NCI-H1930 (cell line): ENCODE data around the gene IFITM5.
"Not testable (repeated sequence)": the region's sequence is repeated elsewhere in the genome, so short reads cannot be mapped to it uniquely, and the experiment has no call there.

Experiments
- DNase-seq, 2 experiments: peaks; one replicate each; lab custom pipeline; 2025; lab: John Stamatoyannopoulos, UW

IFITM5 gene

GRCh38 chr11:283405-284104 is 15.8 kb downstream of the IFITM5 start:
- no peak for DNase-seq

DNA sequence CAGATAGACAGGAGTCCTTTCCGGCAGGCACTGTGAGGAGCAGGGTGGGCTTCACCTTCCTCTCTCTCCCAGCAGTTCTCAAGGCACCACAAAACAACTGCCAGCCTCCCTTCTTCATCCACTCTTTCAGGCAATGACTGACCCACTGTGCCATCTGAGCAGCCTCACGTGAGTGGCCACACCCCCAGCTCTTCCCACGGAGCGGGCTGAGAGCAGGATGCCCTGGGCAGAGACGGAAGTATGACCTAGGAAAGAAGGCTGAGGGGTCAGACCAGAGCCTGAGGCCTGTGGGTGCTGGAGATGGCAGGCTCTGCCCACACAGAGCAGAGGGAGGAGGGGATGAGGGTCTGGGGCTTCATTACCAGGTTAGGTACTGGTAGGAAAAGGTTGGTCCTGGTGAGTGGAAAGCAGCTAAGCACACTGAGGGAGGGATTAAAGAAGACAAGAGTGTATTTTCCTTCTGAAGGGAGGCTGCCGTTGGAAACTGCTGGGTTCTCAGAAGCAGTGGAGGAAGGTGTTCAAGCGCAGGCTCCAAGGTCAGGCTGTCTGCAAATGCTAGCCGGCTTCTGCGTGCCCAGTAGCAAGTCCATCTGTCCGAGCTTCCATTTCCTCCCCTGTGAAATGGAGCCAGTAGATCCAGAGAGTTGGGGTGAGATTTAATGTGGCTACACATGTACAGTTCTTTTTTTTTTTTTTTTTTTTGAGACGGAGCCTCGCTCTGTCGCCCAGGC is 16.5 kb downstream of the IFITM5 start:
- DNase-seq, result no peak

DNA sequence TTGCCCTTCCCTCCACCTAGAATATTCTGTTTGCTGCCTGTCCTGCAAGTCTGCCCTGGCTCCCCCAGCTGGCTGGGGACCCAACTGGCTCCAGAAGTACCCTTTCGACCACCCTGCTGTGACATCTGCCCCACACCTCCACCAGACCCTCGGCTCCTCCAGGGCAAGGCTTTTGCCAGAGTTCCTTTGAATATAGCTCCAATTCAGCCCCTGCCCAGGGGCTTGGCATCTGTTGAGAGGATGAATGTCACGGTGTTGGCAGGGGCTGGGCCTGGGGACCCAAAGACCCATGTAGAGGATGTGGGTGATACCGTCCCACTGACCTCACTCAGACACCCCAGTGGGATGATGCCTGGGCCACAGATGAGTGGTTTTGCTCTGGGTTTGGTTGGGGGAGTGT is 17.2 kb downstream of the IFITM5 start:
- no peak for DNase-seq

GRCh38 chr11:281486-282161 is 17.7 kb downstream of the IFITM5 start:
- DNase-seq, result no peak

DNA sequence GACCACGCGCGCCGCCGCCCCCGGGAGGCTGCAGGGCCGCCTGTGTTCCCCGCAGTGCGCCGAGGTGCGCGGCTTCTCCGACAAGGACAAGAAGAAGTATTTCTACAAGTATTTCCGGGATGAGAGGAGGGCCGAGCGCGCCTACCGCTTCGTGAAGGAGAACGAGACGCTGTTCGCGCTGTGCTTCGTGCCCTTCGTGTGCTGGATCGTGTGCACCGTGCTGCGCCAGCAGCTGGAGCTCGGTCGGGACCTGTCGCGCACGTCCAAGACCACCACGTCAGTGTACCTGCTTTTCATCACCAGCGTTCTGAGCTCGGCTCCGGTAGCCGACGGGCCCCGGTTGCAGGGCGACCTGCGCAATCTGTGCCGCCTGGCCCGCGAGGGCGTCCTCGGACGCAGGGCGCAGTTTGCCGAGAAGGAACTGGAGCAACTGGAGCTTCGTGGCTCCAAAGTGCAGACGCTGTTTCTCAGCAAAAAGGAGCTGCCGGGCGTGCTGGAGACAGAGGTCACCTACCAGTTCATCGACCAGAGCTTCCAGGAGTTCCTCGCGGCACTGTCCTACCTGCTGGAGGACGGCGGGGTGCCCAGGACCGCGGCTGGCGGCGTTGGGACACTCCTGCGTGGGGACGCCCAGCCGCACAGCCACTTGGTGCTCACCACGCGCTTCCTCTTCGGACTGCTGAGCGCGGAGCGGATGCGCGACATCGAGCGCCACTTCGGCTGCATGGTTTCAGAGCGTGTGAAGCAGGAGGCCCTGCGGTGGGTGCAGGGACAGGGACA is 18.4 kb downstream of the IFITM5 start:
- no peak for DNase-seq

- DNase-seq, result no peak
Observed at GRCh38 chr11:279966-280705, 19.2 kb downstream of the IFITM5 start.

DNA sequence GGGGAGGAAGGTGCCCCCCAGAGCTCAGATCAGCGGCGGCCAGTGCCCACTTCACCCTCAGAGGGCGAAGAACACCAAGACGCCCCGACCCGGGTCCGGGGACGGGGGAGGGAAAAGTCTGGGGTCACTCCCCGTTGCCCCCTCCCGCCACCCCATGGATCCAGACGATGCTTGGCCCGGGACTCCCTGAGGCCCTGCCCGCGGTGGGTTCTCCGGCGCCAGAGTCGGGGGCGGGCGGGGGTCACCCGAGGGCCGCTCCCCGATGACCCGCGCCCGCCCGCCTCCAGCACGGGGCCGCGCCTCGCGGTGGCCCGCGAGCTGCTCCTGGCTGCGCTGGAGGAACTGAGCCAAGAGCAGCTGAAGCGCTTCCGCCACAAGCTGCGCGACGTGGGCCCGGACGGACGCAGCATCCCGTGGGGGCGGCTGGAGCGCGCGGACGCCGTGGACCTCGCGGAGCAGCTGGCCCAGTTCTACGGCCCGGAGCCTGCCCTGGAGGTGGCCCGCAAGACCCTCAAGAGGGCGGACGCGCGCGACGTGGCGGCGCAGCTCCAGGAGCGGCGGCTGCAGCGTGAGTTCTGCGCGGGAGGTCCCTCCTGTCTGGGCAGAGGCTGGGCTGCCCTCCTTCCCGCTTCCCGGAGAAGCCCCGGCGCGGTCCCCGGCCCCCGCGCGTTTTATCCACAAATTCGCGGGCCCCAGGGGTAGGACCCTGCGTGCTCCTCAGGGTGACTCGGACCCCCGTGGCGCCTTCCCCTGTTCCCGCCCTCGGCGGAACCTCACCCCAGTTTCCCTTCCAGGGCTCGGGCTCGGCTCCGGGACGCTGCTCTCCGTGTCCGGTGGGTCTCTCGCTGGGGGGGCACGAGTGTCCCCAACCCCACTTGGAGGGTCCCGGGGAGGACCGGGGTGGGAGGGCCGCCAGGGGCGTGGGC is 20.0 kb downstream of the IFITM5 start:
- no peak for DNase-seq

- DNase-seq, result no peak
Observed at GRCh38 chr11:278001-278951, 21.1 kb downstream of the IFITM5 start, which contains the start of gene NLRP6. TSS of gene NLRP6 (plus strand) at chr11:278407. CDS start at chr11:278570, 163 bp downstream.

GRCh38 chr11:276219-276618 is 23.1 kb downstream of the IFITM5 start:
- no peak for DNase-seq

DNA sequence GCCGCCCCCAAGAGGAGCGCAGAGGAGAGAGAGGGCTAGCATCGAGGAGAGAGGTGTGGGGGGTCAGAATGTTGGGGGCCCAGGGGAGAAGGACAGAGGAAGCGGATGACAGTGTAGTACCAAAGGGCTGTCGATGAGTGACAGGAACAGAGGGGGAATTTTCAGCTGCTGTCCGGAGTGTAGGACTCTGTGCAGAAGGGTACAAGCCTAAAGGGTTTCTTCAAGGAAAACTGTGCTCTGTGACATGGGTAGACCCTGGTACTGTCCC is 26.5 kb downstream of the IFITM5 start:
- no peak for DNase-seq

DNA sequence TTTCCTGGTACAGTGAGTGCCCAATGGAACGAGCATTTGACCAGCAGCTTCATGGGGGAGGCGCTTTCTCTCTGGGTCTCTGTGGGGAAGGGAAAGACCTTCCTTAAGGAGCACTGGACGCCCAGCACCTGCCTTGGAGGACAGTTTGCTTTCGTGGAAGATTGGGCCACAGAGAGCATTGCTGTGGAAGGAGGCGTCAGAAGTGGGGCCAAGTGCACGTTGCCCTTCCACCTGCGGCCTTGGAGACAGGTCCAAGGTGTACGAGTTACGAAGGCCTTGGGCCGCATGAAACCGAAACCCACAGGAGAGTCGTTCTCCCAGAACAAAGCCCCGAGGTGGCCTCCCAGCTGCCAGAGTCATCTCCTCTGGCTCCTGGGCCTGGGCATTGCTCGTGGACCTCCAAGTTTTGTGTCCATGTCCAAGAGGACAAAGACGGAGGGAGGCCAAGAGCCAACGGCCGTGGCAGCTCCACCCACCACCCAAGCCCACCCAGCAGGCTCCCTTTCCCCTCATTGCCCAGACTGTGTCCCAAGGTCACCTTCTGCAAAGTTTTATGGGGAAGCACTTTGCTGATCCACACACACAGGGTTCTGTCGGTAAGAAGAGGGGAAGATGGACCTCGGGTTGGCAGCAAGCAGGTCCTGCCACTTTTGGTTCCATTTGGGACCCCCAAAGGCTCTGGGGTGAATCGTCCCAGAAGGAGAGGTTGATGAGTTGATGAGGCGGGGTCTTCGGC is 27.0 kb downstream of the IFITM5 start:
- DNase-seq, result no peak

DNA sequence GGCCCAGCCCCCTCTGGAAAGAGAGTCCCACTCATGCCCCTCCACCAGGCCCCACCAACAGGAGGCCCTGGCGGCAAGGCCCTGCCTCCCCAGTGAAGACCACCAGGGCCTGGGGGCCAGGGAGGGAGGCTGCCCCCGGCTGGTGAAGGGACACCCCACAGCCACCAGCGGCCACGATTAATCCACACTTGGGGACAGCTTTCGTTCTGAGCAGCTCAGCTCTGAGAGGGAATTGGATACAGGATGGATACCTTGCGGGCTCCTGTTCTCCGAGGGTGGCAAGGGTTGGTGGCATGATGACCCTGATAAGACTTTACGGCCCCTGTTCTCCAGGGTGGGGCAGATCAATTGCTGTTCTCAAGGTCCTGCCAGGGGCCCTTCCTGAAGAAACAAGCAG is 28.0 kb downstream of the IFITM5 start:
- DNase-seq, result no peak

DNA sequence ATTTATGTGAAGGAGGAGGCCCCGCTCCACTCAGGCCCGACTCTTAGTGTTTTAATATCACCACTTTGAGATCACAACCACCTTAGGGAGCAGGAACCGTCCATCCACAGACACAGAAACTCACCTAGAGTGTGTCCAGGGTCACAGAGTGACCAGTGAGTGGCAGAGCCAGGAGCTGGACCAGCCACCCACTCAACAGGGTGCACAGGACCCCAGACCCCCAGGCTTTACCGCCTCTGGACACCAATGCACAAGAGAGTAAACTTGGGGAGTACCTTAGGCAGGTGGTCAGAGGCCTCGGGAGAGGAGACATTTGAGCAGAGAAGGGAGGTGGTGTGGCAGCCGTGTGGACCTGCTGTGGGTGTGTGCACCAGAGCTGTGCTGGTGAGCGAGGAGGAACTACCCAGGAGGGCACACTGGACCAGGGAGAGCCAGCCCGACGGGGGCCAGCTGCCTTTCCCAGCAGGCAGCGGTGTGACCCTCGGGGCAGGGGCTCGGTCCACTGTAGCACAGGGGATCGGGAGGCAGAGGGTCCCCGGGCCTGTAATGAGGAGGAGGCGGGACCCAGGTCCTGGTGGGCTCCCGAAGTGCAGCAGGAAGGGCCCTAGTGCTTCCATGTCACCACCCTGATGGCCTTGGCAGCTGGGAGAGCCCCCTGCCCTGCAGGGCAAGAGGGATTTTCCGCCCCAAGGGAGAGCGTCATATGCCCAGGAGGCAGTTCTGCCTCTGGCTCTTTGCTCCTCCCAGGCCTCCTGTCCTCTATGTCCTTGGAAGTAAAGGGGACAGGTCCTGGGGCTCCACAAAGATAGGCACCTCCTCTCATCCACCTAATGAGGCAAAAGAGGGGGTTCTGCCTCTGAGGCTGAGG is 28.6 kb downstream of the IFITM5 start:
- no peak for DNase-seq

DNA sequence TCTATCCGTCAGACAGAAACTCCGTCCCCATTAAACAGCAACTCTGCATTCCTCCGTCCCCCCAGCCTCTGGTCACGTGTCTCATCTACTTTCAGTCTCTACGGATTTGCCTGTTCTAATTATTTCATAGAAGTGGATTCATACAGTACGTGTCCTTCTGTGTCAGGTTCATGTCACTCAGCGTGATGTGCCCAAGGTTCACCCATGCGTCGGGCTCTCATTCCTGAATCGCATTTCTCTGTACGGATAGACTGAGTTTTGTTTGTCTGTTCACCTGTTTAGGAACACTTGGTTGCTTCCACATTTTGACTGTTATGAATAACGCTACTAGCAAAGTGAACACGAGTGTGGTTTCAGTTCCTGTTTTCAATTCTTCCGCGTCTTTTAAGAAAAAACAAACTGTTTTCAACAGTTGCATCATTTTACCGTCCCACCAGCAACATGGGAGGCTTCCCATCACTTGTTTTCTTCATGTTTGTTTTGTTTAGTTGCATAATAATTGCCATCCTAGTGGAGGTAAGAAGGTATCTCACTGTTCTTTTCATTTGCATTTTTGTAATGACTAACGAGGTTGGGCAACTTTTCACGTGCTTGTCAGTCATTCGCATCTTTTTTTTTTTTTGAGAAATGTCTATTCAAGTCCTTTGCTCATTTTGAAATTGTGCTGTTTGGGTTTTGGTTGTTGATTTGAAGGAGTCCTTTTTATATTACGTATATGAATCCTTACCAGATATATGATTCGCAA is 30.0 kb downstream of the IFITM5 start:
- DNase-seq, result no peak

DNA sequence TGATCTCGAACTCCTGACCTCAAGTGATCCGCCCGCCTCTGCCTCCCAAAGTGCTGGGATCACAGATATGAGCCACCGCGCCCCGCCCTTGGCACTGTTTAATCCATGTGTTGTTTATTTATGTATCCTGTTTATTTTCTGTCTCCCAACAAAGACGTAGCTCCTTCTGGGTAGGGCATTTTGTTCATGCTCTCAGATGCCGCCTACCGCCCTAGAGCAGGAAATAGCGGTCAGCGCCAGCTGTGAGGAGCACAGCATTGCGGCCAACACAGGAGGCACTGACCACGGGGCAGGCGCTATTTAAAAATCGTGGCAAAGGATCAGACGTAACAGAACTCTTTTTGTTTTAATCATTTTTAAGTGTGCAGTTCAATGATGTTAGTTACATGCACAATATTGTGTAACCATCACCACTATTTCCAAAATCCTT is 30.6 kb downstream of the IFITM5 start:
- not testable (repeated sequence) for DNase-seq

DNA sequence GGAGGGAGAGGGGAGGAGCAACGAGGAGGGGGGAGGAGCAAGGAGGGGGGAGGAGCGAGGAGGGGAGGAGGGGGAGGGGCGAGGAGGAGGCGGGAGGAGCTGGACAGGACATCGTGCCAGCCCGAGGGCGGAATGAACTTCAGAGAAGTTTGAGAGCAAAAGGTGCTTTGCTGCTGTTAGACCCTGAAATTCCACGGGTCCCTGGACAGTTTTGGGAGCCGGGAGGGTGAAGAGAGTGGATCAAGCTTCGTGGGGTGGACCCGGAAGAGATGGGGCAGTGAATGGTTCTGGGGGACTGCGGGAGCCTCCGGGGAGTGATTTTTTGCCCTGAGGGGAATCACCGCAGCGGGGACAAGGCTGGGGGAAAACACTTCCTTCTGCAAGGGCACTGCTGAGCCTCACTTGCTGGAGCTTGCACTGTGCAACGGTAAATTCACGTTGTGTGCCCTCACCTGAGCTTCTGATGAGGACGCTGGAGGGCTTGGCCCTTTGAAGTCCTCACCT is 31.8 kb downstream of the IFITM5 start:
- no peak for DNase-seq
